HG02763 (cell line): ENCODE data around the gene PLP1.

Source experiments
- ATAC-seq: cut with Tn5 transposase; IDR thresholded peaks from one replicate; pipeline ENCODE4 v1.9.1; 2021; ENCODE audit warnings: mild to moderate bottlenecking, moderate library complexity; ENCODE audit not compliant: unreplicated experiment

The PLP1 gene

DNA sequence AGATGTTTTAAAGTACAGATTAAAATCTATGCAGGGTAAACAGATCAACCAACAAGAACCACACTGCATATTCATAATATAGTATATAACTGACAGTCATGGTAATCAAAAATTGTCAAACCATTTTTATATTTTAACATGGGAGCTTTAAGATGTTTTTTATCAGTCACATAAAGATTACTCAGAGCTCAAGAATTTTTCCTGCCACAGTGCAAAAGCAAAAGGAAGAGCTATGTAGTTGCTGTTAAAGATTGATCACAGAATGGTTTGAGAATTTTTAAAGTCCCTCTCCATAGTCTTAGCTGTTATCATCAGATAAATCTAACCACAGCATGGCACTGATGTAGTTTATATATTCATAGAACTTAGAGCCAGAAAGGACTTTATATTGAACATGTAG lies 47.0 kb downstream of the PLP1 start:
- ATAC-seq, result no peak

DNA sequence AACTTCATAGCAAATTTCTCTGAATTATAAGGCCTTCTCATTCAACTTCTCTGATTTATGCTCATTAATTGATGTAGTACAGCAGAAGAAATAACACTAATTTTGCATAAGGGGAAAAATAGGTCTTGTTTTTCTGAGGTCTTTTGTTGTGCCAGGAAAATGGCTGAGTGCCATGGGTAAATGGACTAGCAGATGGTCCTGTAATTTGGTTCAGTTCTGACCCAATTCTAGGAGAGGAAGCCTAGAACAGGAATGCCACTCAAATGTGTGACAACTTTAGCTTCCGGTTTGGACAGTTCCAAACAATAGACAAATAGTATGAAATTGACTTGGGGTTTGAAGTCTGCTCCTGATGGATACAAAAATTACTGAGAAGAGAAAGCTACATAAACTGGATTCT lies 49.2 kb downstream of the PLP1 start:
- ATAC-seq, result no peak

GRCh38 chrX:103828529-103828928 lies 51.9 kb downstream of the PLP1 start:
- ATAC-seq, result no peak

DNA sequence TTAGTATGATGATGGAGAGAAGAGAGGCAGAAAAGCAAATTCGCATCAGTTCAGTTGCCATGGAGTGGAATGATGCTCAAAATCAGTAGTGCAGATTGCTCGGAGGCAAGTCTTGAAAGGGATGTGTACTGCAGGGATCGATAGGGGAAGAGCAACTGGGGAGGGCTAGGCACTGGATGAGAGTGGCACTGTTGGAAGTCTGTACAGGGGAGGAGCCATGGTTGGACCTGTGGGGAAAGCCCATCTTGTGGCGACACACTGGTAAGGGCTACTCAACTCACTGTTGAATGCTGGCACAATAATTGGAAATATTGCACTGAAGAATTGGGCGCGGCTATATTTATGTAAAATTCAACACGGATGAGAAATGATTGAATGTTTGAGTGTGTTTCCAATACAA lies 54.2 kb downstream of the PLP1 start:
- ATAC-seq, result no peak

GRCh38 chrX:103831342-103831802 lies 54.7 kb downstream of the PLP1 start:
- ATAC-seq, result peak; percentile 87

DNA sequence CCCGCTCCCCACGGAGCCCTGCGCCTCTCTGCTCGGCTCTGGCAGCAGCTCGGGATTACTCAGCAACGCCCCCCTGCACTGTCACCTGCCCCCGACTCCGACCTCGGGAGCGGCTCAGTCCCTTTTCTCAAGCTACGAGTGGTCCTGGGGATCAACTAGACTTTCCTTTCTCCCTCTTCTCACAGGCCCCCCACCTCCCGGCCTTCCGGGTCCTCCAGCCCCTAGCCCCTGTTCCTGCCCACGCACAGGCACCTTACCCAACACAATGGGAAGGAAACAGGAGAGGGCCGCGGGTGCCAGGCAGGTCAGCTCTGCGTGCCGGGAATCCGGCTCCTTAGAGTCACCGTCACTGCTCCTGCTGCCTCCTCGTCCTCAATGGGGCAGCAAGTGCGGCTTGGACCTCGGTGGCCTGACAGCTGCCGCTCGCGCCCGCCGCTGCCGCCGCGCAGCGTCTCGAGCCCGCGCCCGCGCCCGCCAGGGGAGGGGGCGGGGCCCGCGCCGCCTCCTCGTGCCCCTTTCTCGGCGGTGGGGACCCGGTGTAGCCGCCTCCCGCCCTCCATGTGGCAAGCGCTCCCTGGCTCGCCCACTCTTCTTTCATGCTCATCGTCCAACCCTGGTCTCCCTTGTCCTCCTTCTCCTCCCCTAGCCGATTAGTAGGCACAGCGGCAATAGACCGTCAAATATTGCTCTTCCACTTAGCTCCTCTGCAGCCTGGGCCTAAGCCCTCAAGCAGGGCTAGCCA lies 55.3 kb downstream of the PLP1 start, which contains the start of gene RAB9B:
RAB9B (minus strand) TSS at position 455 of the 742 bp plus-strand sequence. CDS start 6,473 bp downstream, outside the sequence.
- peak; percentile 48 for ATAC-seq

DNA sequence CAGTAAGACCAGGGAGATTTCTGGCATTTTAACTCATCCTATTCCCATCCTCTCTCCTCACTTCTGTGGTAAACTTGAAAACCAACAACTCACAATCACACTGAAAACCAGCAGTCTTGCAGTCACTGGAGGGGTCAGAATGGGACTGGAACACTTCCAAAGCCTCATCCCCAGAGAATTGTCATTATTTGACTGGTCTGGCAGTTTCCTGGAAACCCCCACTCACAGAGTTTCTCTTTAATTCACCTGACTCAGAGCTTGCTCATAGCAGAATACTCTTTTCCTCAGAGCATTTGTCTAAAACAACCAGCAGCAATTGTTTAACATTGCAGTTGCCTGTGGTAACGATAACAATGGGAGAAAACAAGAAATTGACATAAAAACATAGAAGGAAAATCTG lies 62.8 kb downstream of the PLP1 start:
- no peak for ATAC-seq
